K562 (cell line): ENCODE data around the gene STAB2.

Experiments
- BHLHE40 ChIP-seq: IDR thresholded peaks from 2 replicates; pipeline ENCODE4 v1.6.1; 2011; ENCODE audit warnings: low read length, improper control_type of control experiment
- EP300 ChIP-seq: IDR thresholded peaks from 2 replicates; pipeline ENCODE4 v1.6.1; 2012; ENCODE audit warnings: low read length, improper control_type of control experiment
- ESRRA ChIP-seq: fragments of 450-650 bp; IDR thresholded peaks from 2 replicates; pipeline ENCODE4 v1.6.1; 2014; ENCODE audit warnings: low read depth, mild to moderate bottlenecking, moderate library complexity, borderline replicate concordance
- OTX1 ChIP-seq: fragments of 450-650 bp; formaldehyde crosslinking; IDR thresholded peaks from 2 replicates; pipeline ENCODE4 v1.4.0; 2022; ENCODE audit warnings: mild to moderate bottlenecking
- U2AF2 ChIP-seq: fragments of 200-400 bp; formaldehyde crosslinking; optimal IDR thresholded peaks from 2 replicates; pipeline ENCODE3; 2017; ENCODE audit warnings: low read depth, mild to moderate bottlenecking, low read length
- ZBTB7A ChIP-seq: IDR thresholded peaks from 2 replicates; pipeline ENCODE4 v1.6.1; 2011; ENCODE audit warnings: low read depth, mild to moderate bottlenecking, low read length, moderate library complexity, borderline replicate concordance; ENCODE audit not compliant: control insufficient read depth
- TF ChIP-seq, protein P1 (sequence below), 3 experiments: IDR thresholded peaks in 2 of 3; conservative IDR thresholded peaks in 1 of 3; 2 replicates each; pipeline ENCODE4 v1.5.1; 2011 to 2012; ENCODE audit warnings: low read length in 3 of 3, mild to moderate bottlenecking in 3 of 3, control low read depth in 2 of 3, improper control_type of control experiment in 1 of 3, inconsistent platforms in 1 of 3, low read depth in 1 of 3, mixed read lengths in 1 of 3, moderate library complexity in 1 of 3; ENCODE audit not compliant: insufficient read depth in 2 of 3
- TF ChIP-seq, protein P2 (sequence below): fragments of 450-650 bp; IDR thresholded peaks from 2 replicates; pipeline ENCODE4 v1.6.1; 2018; ENCODE audit not compliant: partially characterized antibody

GRCh38 chr12:103586132-103586531 lies 941 bp upstream of the STAB2 start:
- TF ChIP-seq OTX1 (CRISPR knock-in tag) (no peak), BHLHE40 (no peak), EP300 (no peak), ZBTB7A (no peak), U2AF2 (no peak), ESRRA (no peak)
- TF ChIP-seq, protein P1, sequence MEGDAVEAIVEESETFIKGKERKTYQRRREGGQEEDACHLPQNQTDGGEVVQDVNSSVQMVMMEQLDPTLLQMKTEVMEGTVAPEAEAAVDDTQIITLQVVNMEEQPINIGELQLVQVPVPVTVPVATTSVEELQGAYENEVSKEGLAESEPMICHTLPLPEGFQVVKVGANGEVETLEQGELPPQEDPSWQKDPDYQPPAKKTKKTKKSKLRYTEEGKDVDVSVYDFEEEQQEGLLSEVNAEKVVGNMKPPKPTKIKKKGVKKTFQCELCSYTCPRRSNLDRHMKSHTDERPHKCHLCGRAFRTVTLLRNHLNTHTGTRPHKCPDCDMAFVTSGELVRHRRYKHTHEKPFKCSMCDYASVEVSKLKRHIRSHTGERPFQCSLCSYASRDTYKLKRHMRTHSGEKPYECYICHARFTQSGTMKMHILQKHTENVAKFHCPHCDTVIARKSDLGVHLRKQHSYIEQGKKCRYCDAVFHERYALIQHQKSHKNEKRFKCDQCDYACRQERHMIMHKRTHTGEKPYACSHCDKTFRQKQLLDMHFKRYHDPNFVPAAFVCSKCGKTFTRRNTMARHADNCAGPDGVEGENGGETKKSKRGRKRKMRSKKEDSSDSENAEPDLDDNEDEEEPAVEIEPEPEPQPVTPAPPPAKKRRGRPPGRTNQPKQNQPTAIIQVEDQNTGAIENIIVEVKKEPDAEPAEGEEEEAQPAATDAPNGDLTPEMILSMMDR (IDR thresholded peaks at IDR 0.05 in 2 of 3, conservative IDR thresholded peaks at IDR 0.05 in 1 of 3; ENCODE audit: insufficient read depth in 2 of 3, low read depth in 1 of 3, low read length in 3 of 3) = peak in 1 of 3 experiments; percentile 11; a peak in 2 of 6 replicates
- TF ChIP-seq, protein P2, sequence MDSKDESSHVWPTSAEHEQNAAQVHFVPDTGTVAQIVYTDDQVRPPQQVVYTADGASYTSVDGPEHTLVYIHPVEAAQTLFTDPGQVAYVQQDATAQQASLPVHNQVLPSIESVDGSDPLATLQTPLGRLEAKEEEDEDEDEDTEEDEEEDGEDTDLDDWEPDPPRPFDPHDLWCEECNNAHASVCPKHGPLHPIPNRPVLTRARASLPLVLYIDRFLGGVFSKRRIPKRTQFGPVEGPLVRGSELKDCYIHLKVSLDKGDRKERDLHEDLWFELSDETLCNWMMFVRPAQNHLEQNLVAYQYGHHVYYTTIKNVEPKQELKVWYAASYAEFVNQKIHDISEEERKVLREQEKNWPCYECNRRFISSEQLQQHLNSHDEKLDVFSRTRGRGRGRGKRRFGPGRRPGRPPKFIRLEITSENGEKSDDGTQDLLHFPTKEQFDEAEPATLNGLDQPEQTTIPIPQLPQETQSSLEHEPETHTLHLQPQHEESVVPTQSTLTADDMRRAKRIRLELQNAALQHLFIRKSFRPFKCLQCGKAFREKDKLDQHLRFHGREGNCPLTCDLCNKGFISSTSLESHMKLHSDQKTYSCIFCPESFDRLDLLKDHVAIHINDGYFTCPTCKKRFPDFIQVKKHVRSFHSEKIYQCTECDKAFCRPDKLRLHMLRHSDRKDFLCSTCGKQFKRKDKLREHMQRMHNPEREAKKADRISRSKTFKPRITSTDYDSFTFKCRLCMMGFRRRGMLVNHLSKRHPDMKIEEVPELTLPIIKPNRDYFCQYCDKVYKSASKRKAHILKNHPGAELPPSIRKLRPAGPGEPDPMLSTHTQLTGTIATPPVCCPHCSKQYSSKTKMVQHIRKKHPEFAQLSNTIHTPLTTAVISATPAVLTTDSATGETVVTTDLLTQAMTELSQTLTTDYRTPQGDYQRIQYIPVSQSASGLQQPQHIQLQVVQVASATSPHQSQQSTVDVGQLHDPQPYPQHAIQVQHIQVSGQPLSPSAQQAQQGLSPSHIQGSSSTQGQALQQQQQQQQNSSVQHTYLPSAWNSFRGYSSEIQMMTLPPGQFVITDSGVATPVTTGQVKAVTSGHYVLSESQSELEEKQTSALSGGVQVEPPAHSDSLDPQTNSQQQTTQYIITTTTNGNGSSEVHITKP = no peak
